PC-3 (cell line): ENCODE data around the gene SLC46A1. TPM values are rescaled to one million over a fixed set of nuclear protein-coding genes. Genes with fewer than 3 reads are reported as not detected.

ENCODE experiments used
- ATAC-seq: fragments of 200-7000 bp; cut with Tn5 transposase; 2 replicates; pipeline ENCODE4 v1.9.1; 2020; ENCODE audit warnings: mild to moderate bottlenecking, moderate library complexity
- BruUV-seq: library from RNA; stranded (reverse); fragments of 400-500 nt; replicated peaks from 2 replicates; lab custom pipeline; 2021; lab: Mats Ljungman, UMichigan
- CTCF ChIA-PET: fragments of 300-600 bp; sonication (Branson Sonifier 250); formaldehyde crosslinking; loops from one replicate; lab custom pipeline; 2022; ENCODE audit warnings: antibody characterized with exemption; lab: Charles Lee
- POLR2A ChIA-PET: fragments of 300-600 bp; sonication (Branson Sonifier 250); formaldehyde crosslinking; loops from one replicate; lab custom pipeline; 2022; ENCODE audit warnings: antibody characterized with exemption; ENCODE audit not compliant: unreplicated experiment; lab: Charles Lee
- DNase-seq: peaks from one replicate; pipeline ENCODE4 v3.0.0-alpha.2; 2015
- H2AFZ ChIP-seq: fragments of 300-600 bp; sonication (generic); 2 replicates; pipeline ENCODE4 v1.6.0; 2016; ENCODE audit warnings: antibody characterized with exemption, low read length
- H3F3A ChIP-seq: fragments of 300-600 bp; sonication (generic); one replicate; pipeline ENCODE4 v1.6.0; 2017; ENCODE audit warnings: antibody characterized with exemption, low read length, control low read depth, mild to moderate bottlenecking; ENCODE audit not compliant: unreplicated experiment
- H3K27ac ChIP-seq: fragments of 300-600 bp; sonication (generic); 2 replicates; pipeline ENCODE4 v1.5.1; 2016; ENCODE audit warnings: mild to moderate bottlenecking, low read length
- H3K27me3 ChIP-seq: fragments of 300-600 bp; sonication (generic); 2 replicates; pipeline ENCODE4 v1.6.1; 2016; ENCODE audit warnings: low read length, mixed read lengths
- H3K36me3 ChIP-seq: fragments of 300-600 bp; sonication (generic); 2 replicates; pipeline ENCODE4 v1.6.1; 2016; ENCODE audit warnings: low read depth, mixed run types, low read length, mixed read lengths
- H3K4me1 ChIP-seq: fragments of 300-600 bp; sonication (generic); 2 replicates; pipeline ENCODE4 v1.5.1; 2016; ENCODE audit warnings: low read length; ENCODE audit not compliant: insufficient read depth
- H3K4me2 ChIP-seq: fragments of 300-600 bp; sonication (generic); 2 replicates; pipeline ENCODE4 v1.6.0; 2016; ENCODE audit warnings: low read length
- H3K4me3 ChIP-seq: fragments of 300-600 bp; sonication (generic); 2 replicates; pipeline ENCODE4 v1.5.1; 2016; ENCODE audit warnings: mild to moderate bottlenecking, low read length, mixed read lengths
- H3K79me2 ChIP-seq: fragments of 300-600 bp; sonication (generic); 2 replicates; pipeline ENCODE4 v1.6.1; 2017; ENCODE audit warnings: low read length, mixed read lengths
- H3K9ac ChIP-seq: fragments of 300-600 bp; sonication (generic); 2 replicates; pipeline ENCODE4 v1.6.0; 2016; ENCODE audit warnings: mild to moderate bottlenecking, low read length
- H3K9me2 ChIP-seq: fragments of 300-600 bp; sonication (generic); replicated peaks from 2 replicates; pipeline ENCODE4 v1.6.1; 2016; ENCODE audit warnings: mixed run types, low read length, mixed read lengths
- H3K9me3 ChIP-seq: fragments of 300-600 bp; sonication (generic); 2 replicates; pipeline ENCODE4 v1.6.1; 2016; ENCODE audit warnings: low read length, mixed read lengths
- H4K20me1 ChIP-seq: fragments of 300-600 bp; sonication (generic); 2 replicates; pipeline ENCODE4 v1.6.1; 2016; ENCODE audit warnings: low read length, mixed read lengths
- CTCF ChIP-seq: fragments of 300-600 bp; sonication (generic); conservative IDR thresholded peaks from 2 replicates; pipeline ENCODE4 v1.5.1; 2017; ENCODE audit warnings: antibody characterized with exemption, low read depth, mild to moderate bottlenecking, low read length
- EZH2 ChIP-seq: fragments of 300-600 bp; sonication (generic); IDR thresholded peaks from one replicate; pipeline ENCODE4 v1.6.1; 2017; ENCODE audit warnings: antibody characterized with exemption, mild to moderate bottlenecking, low read length; ENCODE audit not compliant: unreplicated experiment
- EZH2phosphoT487 ChIP-seq: fragments of 300-600 bp; sonication (generic); IDR thresholded peaks from 2 replicates; pipeline ENCODE4 v1.6.1; 2018; ENCODE audit warnings: mild to moderate bottlenecking, antibody characterized with exemption, low read length, borderline replicate concordance
- intact Hi-C: fragments of 100-400 bp; cut with micrococcal nuclease; formaldehyde crosslinking; loops from 2 replicates; pipeline ENCODE4 v1.9.0; 2023
- total RNA-seq: library from RNA; depleted of rRNA; stranded (reverse); fragments of >200 nt; gene quantifications from 2 replicates; pipeline ENCODE4 v1.2.3, GENCODE V29; 2014

Gene SLC46A1
- total RNA-seq, 1 experiment from 2014 or later: 10.4 TPM

- no peaks in the 10 kb centered on the region for H3K4me1 ChIP-seq
- no peak overlapping the region for H3K4me2 ChIP-seq
- CTCF ChIA-PET: no interaction called here
- H3K9me3 ChIP-seq: no peaks in the 10 kb centered on the region
- no peaks in the 10 kb centered on the region for H3K79me2 ChIP-seq
- POLR2A ChIA-PET: no interaction called here
- H3K9me2 ChIP-seq: no peaks in the 10 kb centered on the region
- BruUV-seq: no TSS peak
- H3K4me3 ChIP-seq: no peak overlapping the region
- H3K27me3 ChIP-seq: no peaks in the 10 kb centered on the region
- intact Hi-C loops: loop anchor here (2.0 kb wide), 1 partner anchor 50 kb away; no protein-coding TSS in a partner anchor
- no peak overlapping the region; the same call in 1 of the 2 replicates for H2AFZ ChIP-seq
- H4K20me1 ChIP-seq: no peaks in the 10 kb centered on the region
- peak; percentile 82 for ATAC-seq
- H3K9ac ChIP-seq: no peak overlapping the region
- no peaks in the 10 kb centered on the region for H3K36me3 ChIP-seq
- H3F3A ChIP-seq: no peaks in the 10 kb centered on the region
- no peak overlapping the region for H3K27ac ChIP-seq
- TF ChIP-seq EZH2 (no peak), CTCF (peak; percentile 77)
- DNase-seq: peak; percentile 62
Observed at GRCh38 chr17:28416703-28417311, 10.8 kb upstream of the SLC46A1 start.

GRCh38 chr17:28415886-28416285, 9.9 kb upstream of the SLC46A1 start:
- Histone ChIP-seq H3K9ac (no peak overlapping the region), H3K9me3 (no peaks in the 10 kb centered on the region), H3K36me3 (no peaks in the 10 kb centered on the region), H2AFZ (no peak overlapping the region), H3F3A (no peaks in the 10 kb centered on the region), H3K4me3 (no peak overlapping the region), H3K79me2 (no peaks in the 10 kb centered on the region), H3K4me1 (no peaks in the 10 kb centered on the region), H3K27ac (no peak overlapping the region), H3K4me2 (no peak overlapping the region), H3K27me3 (no peaks in the 10 kb centered on the region), H3K9me2 (no peaks in the 10 kb centered on the region), H4K20me1 (no peaks in the 10 kb centered on the region)
- intact Hi-C loops: loop anchor here (2.0 kb wide), 1 partner anchor 49 kb away; no protein-coding TSS in a partner anchor
- no TSS peak for BruUV-seq
- DNase-seq (no peak), ATAC-seq (no peak)
- CTCF ChIA-PET: no interaction called here
- TF ChIP-seq EZH2phosphoT487 (no peak), CTCF (no peak), EZH2 (no peak)
- POLR2A ChIA-PET: interaction anchor here (0.6 kb wide), 1 partner anchor 46 kb away, joined by 3 read pairs; no protein-coding TSS in a partner anchor

- Histone ChIP-seq H2AFZ (no peak overlapping the region), H3K4me3 (no peak overlapping the region), H3K36me3 (no peaks in the 10 kb centered on the region), H3K4me1 (no peaks in the 10 kb centered on the region), H3K4me2 (no peak overlapping the region), H3K27ac (no peak overlapping the region), H3K9ac (no peak overlapping the region), H3F3A (no peaks in the 10 kb centered on the region), H3K9me2 (no peaks in the 10 kb centered on the region), H3K79me2 (no peaks in the 10 kb centered on the region), H3K27me3 (no peaks in the 10 kb centered on the region), H4K20me1 (no peaks in the 10 kb centered on the region), H3K9me3 (no peaks in the 10 kb centered on the region)
- CTCF ChIA-PET: no interaction called here
- no peak for TF ChIP-seq EZH2
- no peak for TF ChIP-seq EZH2phosphoT487
- TF ChIP-seq CTCF: no peak
- no TSS peak for BruUV-seq
- POLR2A ChIA-PET: no interaction called here
- DNase-seq: no peak
- intact Hi-C loops: no loop called here
- no peak for ATAC-seq
Observed at GRCh38 chr17:28413804-28414203, 7.8 kb upstream of the SLC46A1 start.
